IPS DF 6.9 (cell line): ENCODE results near the gene LHX1.

Experiments
- DNase-seq: peaks from one replicate; pipeline ENCODE4 v3.0.0-alpha.2; 2013; ENCODE audit warnings: low read depth, low spot score
- H3K27ac ChIP-seq: one replicate; pipeline ENCODE4 v1.5.1; 2013; ENCODE audit warnings: low read length, control low read depth
- H3K27me3 ChIP-seq: 2 replicates; pipeline ENCODE4 v1.6.1; 2013; ENCODE audit warnings: mild to moderate bottlenecking, low read length; ENCODE audit not compliant: control insufficient read depth, insufficient read depth
- H3K36me3 ChIP-seq: 2 replicates; pipeline ENCODE4 v1.6.1; 2013; ENCODE audit warnings: low read length; ENCODE audit not compliant: control insufficient read depth, insufficient read depth
- H3K4me1 ChIP-seq: 2 replicates; pipeline ENCODE4 v1.6.1; 2013; ENCODE audit warnings: low read length; ENCODE audit not compliant: control insufficient read depth, insufficient read depth
- H3K4me3 ChIP-seq: 2 replicates; pipeline ENCODE4 v1.5.1; 2013; ENCODE audit warnings: mild to moderate bottlenecking, low read length
- H3K9me3 ChIP-seq: 2 replicates; pipeline ENCODE4 v1.6.1; 2013; ENCODE audit warnings: low read length, inconsistent platforms; ENCODE audit not compliant: control insufficient read depth, insufficient read depth
- WGBS: extraction: QIAGEN DNeasy Blood & Tissue Kit; methylation state at CpG from one replicate; pipeline ENCODE4 v1.1.7; 2013; ENCODE audit warnings: mixed read lengths, missing lambda C conversion rate; ENCODE audit not compliant: insufficient read length, insufficient coverage; 5-methylcytosine and 5-hydroxymethylcytosine counted together

LHX1 gene

GRCh38 chr17:36977066-36977465, 39.8 kb downstream of the LHX1 start:
- Histone ChIP-seq H3K9me3 (no peaks in the 10 kb centered on the region), H3K27ac (no peak overlapping the region), H3K27me3 (no peaks in the 10 kb centered on the region), H3K36me3 (no peaks in the 10 kb centered on the region), H3K4me3 (no peak overlapping the region), H3K4me1 (no peaks in the 10 kb centered on the region)
- no peak for DNase-seq
- WGBS: no CpG with 5 or more reads among the region's 2 CpGs

DNA sequence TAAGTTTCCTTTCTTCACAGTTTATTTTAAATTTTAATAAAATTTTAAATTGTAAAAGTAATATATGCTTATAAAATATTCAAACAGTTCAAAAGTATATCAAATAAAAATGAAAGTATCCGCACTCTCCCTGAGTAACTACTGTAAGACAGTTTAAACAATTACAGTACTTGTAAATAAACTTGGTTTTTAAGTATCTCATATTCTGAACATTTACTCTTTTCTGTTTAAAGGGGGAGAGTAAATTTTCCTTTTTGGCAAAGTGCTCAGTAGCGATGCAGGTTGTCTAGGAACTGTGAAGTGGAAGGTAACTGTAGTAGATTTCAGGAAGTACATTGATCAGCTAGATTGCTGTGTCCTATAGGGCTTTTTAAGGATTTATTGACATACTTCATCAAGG, 40.3 kb downstream of the LHX1 start:
- H3K36me3 ChIP-seq: no peaks in the 10 kb centered on the region

DNA sequence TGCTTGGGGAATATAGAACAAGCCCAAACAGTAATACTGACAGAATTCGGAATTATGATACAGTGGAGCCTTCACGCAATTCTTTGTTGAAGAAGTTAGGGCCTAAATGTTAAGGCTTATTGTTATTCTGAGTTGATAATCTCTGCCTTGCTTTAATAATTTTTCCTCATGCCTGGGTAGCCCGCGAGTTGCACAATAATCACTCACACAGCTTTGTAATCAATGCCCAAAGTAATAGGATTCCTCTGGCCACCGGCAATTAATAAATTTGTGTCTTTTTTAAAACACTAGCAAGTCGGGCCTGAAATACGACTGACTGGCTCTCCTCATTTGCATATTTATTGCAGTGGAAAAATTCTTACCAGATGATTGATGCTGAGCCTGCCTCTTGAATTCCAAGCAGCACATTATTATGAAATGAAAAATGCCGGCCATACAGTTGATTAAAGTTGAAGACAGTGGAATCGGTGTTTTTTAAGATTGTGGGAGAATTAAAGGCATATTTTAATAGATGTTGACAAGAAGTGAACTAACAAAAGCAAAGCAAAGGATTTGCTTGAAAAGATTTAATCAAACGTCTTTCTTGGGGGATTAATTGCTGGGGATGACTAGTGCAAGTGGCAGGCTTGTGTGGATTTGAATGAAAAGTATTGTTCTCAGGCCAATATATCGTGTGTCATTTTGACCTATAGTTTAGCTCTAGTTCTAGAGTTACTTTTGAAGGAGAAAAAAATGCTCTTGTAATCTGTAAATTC, 41.7 kb downstream of the LHX1 start:
- Histone ChIP-seq H3K27ac (no peak overlapping the region), H3K4me1 (no peaks in the 10 kb centered on the region), H3K36me3 (no peaks in the 10 kb centered on the region), H3K27me3 (no peaks in the 10 kb centered on the region), H3K4me3 (no peak overlapping the region), H3K9me3 (no peaks in the 10 kb centered on the region)
- no peak for DNase-seq
- WGBS: 100% methylated on average over 2 of the region's 11 CpGs

More for the DNA sequence above, 40.3 kb downstream of the LHX1 start:
- Histone ChIP-seq H3K27me3 (no peaks in the 10 kb centered on the region), H3K4me1 (no peaks in the 10 kb centered on the region), H3K27ac (no peak overlapping the region), H3K9me3 (no peaks in the 10 kb centered on the region), H3K4me3 (no peak overlapping the region)
- WGBS: no CpG with 5 or more reads among the region's 2 CpGs
- DNase-seq: no peak

DNA sequence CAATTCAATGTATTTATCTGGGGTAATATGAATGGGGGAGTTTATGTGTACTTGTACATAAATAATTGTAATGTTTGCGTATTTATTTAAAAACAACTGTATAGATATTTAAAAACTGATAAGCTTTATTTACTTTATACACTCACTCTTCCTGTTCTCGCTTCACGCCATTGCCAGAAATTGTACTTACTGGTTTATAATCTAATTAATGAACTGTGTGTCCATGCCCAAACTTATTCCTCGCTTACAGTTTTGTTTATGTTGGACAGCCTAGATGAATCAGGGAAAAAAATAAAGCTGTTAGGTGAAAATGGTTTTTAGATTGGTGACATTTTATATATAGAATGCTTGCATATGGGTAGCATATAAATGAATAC, 42.3 kb downstream of the LHX1 start:
- Histone ChIP-seq H3K9me3 (no peaks in the 10 kb centered on the region), H3K4me3 (no peak overlapping the region), H3K36me3 (no peaks in the 10 kb centered on the region), H3K27me3 (no peaks in the 10 kb centered on the region), H3K4me1 (no peaks in the 10 kb centered on the region), H3K27ac (no peak overlapping the region)
- no peak for DNase-seq
- no CpG with 5 or more reads among the region's 4 CpGs for WGBS

DNA sequence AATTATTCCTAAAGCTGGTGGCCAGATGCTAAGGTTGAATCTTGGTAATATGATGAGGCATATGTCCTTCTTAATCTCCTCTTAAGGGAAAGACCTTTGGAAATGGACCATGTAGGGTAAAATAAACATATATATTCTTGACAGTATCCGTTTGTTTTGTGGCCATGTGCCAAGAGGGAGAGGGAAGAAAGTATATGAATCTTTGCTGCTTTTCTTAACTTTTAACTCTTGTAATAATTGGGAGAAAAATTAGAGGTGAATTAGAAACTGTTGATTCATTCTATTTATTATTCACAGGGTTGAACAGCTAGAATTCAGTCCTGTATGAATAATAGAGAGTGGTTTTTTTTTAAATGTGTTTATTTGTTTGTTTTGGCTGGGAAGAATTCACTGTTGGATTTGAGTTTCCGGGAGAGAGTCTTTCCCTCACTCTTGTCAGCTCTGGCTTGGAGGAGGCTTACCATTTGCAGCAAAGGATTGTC, 43.0 kb downstream of the LHX1 start:
- Histone ChIP-seq H3K4me3 (no peak overlapping the region), H3K4me1 (no peaks in the 10 kb centered on the region), H3K9me3 (no peaks in the 10 kb centered on the region), H3K36me3 (no peaks in the 10 kb centered on the region), H3K27me3 (no peaks in the 10 kb centered on the region), H3K27ac (no peak overlapping the region)
- no peak for DNase-seq
- WGBS: no CpG with 5 or more reads among the region's 2 CpGs

GRCh38 chr17:36983618-36984017, 46.3 kb downstream of the LHX1 start:
- Histone ChIP-seq H3K36me3 (no peaks in the 10 kb centered on the region; the same call in 1 of the 2 replicates), H3K9me3 (no peaks in the 10 kb centered on the region), H3K4me3 (no peak overlapping the region), H3K27me3 (no peaks in the 10 kb centered on the region), H3K27ac (no peak overlapping the region), H3K4me1 (no peaks in the 10 kb centered on the region)
- no peak for DNase-seq

DNA sequence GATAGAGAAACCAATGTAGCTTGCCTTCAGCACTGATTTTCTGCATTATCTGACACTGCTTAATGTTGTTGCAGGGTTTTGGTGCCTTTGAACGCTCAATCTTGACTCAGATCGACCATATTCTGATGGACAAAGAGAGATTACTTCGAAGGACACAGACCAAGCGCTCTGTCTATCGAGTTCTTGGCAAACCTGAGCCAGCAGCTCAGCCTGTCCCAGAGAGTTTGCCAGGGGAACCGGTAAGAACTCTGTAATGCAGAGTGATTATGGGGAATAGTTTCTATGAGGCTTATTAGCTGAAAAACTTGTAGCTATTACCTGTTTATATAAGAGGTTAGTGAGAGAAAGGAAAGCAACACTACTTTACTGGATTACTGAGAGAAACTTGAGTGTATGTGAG, 51.9 kb downstream of the LHX1 start:
- Histone ChIP-seq H3K27ac (no peak overlapping the region), H3K27me3 (no peaks in the 10 kb centered on the region; the same call in 1 of the 2 replicates), H3K4me3 (no peak overlapping the region), H3K9me3 (no peaks in the 10 kb centered on the region), H3K36me3 (peaks cover 6% of the 10 kb centered on the region; the same call in 1 of the 2 replicates), H3K4me1 (no peaks in the 10 kb centered on the region)
- WGBS: no CpG with 5 or more reads among the region's 6 CpGs
- DNase-seq: no peak

DNA sequence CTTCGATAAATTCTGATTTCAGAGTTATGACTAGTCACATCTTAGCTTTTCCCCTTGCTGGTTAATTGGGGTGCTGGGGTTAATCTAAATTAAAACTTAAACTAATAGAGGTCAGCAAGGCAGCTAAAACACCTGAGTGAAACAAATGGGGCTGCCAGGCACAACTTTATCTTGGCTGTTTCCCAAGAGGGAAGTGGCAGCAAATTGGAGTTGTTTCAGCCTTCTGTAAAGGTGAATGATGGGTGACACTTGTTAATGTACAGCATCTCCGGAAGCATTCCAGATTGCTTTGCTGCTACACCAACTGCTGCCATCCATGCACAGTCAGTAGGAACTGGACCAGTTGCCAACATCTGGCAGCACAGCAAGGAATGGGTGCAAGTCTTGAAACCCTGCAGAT, 55.4 kb downstream of the LHX1 start:
- no CpG with 5 or more reads among the region's 2 CpGs for WGBS
- no peak for DNase-seq
- no peaks in the 10 kb centered on the region for H3K9me3 ChIP-seq
- peaks cover 6% of the 10 kb centered on the region; the same call in 1 of the 2 replicates for H3K36me3 ChIP-seq
- no peaks in the 10 kb centered on the region; the same call in 1 of the 2 replicates for H3K27me3 ChIP-seq
- H3K4me3 ChIP-seq: no peak overlapping the region
- H3K27ac ChIP-seq: no peak overlapping the region
- H3K4me1 ChIP-seq: no peaks in the 10 kb centered on the region

DNA sequence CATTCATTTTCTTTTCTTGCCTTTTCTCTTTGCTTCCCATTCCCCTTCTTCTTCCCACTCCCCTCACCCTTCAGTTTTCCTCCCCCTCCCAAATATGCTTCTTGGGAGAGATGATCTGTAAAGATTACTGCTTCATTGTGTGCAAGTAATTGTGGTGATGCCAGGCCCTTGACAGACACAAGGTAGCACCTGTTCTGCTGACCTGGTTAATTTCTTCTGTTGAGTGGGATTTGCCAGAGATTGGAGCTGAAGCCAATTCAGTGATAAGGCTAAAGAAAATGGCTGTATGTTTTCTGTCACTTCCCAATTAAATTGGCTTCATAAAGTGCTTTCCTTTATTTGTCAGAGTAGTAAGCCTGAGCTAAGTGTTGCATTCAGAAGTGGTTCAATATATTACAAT, 56.0 kb downstream of the LHX1 start:
- no peak overlapping the region for H3K4me3 ChIP-seq
- no peak overlapping the region for H3K27ac ChIP-seq
- H3K4me1 ChIP-seq: no peaks in the 10 kb centered on the region
- no peaks in the 10 kb centered on the region for H3K9me3 ChIP-seq
- DNase-seq: no peak
- H3K27me3 ChIP-seq: no peaks in the 10 kb centered on the region; the same call in 1 of the 2 replicates
- H3K36me3 ChIP-seq: peaks cover 6% of the 10 kb centered on the region; the same call in 1 of the 2 replicates
